Uterus (tissue), 2 donors: Measurements from ENCODE around the gene TMEM184B.

Source experiments
- POLR2A ChIP-seq, 2 donors: fragments of 450-650 bp; IDR thresholded peaks; one replicate each; pipeline ENCODE4 v1.6.1; 2016; ENCODE audit warnings: antibody characterized with exemption in 2 of 2, mild to moderate bottlenecking in 1 of 2, moderate library complexity in 1 of 2
- TF ChIP-seq, protein P1 (sequence below), 4 experiments: fragments of 200-600 bp in 2 of 4; fragments of 450-650 bp in 2 of 4; sonication (generic) in 2 of 4; IDR thresholded peaks; one replicate each; pipeline ENCODE4 v1.5.1; 2016 to 2019; ENCODE audit warnings: antibody characterized with exemption in 4 of 4, mild to moderate bottlenecking in 2 of 4, moderate library complexity in 1 of 4

DNA sequence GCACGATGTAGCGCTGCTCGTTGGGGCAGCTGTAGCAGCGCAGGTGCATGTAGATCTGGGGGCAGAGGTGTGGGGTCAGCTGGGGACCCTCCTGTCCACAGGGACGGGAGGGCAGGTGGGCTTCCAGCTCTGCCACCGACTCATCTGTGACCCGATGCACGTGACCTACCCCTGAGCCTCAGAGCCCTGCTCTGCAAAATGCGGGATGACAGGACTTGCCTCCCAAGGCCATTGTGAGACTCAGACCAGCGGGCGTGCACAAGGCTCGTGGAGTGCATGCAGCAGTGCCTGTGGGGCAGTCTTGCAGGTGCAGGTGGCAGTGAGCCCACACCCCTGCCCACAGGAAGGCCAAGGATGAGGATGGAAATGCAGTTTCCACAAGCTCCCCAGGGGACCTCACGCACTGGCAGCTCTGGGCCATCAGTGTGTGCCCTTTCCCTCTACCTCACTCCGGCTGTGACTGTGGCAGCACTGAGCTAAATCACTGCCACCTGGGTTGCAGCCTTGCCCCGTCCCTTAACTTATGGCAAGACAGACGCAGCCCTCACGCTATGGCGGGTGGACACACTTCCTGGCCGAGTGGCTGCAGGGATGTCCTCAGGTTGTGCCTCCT, 26.7 kb downstream of the TMEM184B start:
- no peak for TF ChIP-seq POLR2A (IDR thresholded peaks at IDR 0.05)
- TF ChIP-seq, protein P1, sequence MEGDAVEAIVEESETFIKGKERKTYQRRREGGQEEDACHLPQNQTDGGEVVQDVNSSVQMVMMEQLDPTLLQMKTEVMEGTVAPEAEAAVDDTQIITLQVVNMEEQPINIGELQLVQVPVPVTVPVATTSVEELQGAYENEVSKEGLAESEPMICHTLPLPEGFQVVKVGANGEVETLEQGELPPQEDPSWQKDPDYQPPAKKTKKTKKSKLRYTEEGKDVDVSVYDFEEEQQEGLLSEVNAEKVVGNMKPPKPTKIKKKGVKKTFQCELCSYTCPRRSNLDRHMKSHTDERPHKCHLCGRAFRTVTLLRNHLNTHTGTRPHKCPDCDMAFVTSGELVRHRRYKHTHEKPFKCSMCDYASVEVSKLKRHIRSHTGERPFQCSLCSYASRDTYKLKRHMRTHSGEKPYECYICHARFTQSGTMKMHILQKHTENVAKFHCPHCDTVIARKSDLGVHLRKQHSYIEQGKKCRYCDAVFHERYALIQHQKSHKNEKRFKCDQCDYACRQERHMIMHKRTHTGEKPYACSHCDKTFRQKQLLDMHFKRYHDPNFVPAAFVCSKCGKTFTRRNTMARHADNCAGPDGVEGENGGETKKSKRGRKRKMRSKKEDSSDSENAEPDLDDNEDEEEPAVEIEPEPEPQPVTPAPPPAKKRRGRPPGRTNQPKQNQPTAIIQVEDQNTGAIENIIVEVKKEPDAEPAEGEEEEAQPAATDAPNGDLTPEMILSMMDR (IDR thresholded peaks at IDR 0.05), result no peak
